ENCODE data around the gene MED8. TPM values are rescaled to one million over a fixed set of nuclear protein-coding genes. Genes with fewer than 3 reads are reported as not detected.

MED8 gene
- total RNA-seq, 1 experiment from 2014 or later, result 36.0 TPM

- ChIA-PET POLR2A (interaction anchor here (1.4 to 2.4 kb wide), 3 partner anchors 10 to 88 kb away, joined by 3 to 7 read pairs (median 7); partner anchors contain the start of genes C1orf210 and CDC20), RAD21 (ENCODE audit: low non-redundant PET in 1 of 2, low total read pairs in 2 of 2, uncharacterized antibody in 2 of 2, unreplicated experiment in 2 of 2) (no interaction called here), CTCF (interaction anchor here (1.2 to 1.3 kb wide), 2 partner anchors 15 to 41 kb away, joined by 4 read pairs; no protein-coding TSS in a partner anchor)
- ATAC-seq, result peak; percentile 70
- peaks cover 18% of the 10 kb centered on the region for H3K79me2 ChIP-seq (ENCODE audit: insufficient read depth, low read length)
- H3K36me3 ChIP-seq (ENCODE audit: control insufficient read depth in 1 of 2, insufficient read depth in 2 of 2, low read length in 2 of 2), result no peaks in the 10 kb centered on the region
- H3K9me3 ChIP-seq (ENCODE audit: control insufficient read depth in 1 of 2, insufficient read depth in 1 of 2, low read depth in 1 of 2, low read length in 2 of 2), result no peaks in the 10 kb centered on the region
- H3K27ac ChIP-seq (ENCODE audit: low read depth, low read length), result peak overlapping the region; percentile 93
- TF ChIP-seq TCF7L2 (IDR thresholded peaks at IDR 0.05; ENCODE audit: borderline replicate concordance, extremely low read depth, insufficient read depth, insufficient read length) (peak; percentile 98), POLR2AphosphoS5 (IDR thresholded peaks at IDR 0.05; ENCODE audit: low read depth, low read length) (peak; percentile 46; the same call in 1 of the 2 replicates), ZFX (IDR thresholded peaks at IDR 0.05) (no peak)
- H3K9me2 ChIP-seq (ENCODE audit: insufficient read depth), result no peaks in the 10 kb centered on the region
- DNase-seq (ENCODE audit: low read depth, low spot score), result peak; percentile 86
- H3K4me3 ChIP-seq (replicated peaks in 1 of 2; ENCODE audit: low read depth in 1 of 2, low read length in 2 of 2), result peak overlapping the region; percentile 21 to 34; a peak in 3 of 4 replicates
- no peaks in the 10 kb centered on the region for H4K20me1 ChIP-seq (ENCODE audit: insufficient read depth)
- BruUV-seq (replicated peaks), result no TSS peak
- H3K9ac ChIP-seq (ENCODE audit: low read length), result peak overlapping the region; percentile 59
- intact Hi-C loops (cut with micrococcal nuclease), result no loop called here
- peak overlapping the region; percentile 66 for H3K4me2 ChIP-seq (ENCODE audit: low read length)
- H3K4me1 ChIP-seq (ENCODE audit: control insufficient read depth in 1 of 2, insufficient read depth in 2 of 2, low read length in 2 of 2), result peaks cover 31 to 69% of the 10 kb centered on the region in 2 experiments
- no peaks in the 10 kb centered on the region for H3K27me3 ChIP-seq (ENCODE audit: insufficient read depth, low read length)
- H2AFZ ChIP-seq (ENCODE audit: low read depth, low read length, poor library complexity, severe bottlenecking), result no peak overlapping the region
Measured at GRCh38 chr1:43373066-43373940, 16.3 kb downstream of the MED8 start.

DNA sequence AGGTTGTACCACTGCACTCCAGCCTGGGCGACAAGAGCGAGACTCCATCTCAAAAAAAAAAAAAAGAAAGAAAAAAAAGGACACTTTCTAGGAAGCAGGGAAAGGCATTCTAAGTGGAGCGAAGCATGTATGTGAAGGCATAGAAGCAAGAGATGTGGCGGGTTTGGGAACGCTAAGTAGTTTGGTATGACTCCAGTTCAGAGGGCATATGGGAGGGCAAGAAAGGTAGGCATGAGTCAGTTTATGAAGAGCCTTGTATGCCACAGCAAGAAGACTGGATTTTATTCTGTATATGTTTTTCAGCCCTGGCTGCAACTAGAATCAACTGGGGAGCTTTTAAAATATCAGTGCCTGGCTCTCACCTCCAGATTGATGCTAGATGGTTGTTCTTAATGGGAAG lies 17.4 kb downstream of the MED8 start:
- Histone ChIP-seq H3K4me1 (ENCODE audit: control insufficient read depth in 1 of 2, insufficient read depth in 2 of 2, low read length in 2 of 2) (peaks cover 31 to 72% of the 10 kb centered on the region in 2 experiments), H3K4me2 (ENCODE audit: low read length) (peak overlapping the region; percentile 66), H3K27ac (ENCODE audit: low read depth, low read length) (peak overlapping the region; percentile 93), H3K79me2 (ENCODE audit: insufficient read depth, low read length) (peaks cover 24% of the 10 kb centered on the region), H3K36me3 (ENCODE audit: control insufficient read depth in 1 of 2, insufficient read depth in 2 of 2, low read length in 2 of 2) (no peaks in the 10 kb centered on the region), H3K9me3 (ENCODE audit: control insufficient read depth in 1 of 2, insufficient read depth in 1 of 2, low read depth in 1 of 2, low read length in 2 of 2) (no peaks in the 10 kb centered on the region), H3K27me3 (ENCODE audit: insufficient read depth, low read length) (no peaks in the 10 kb centered on the region), H3K4me3 (replicated peaks in 1 of 2; ENCODE audit: low read depth in 1 of 2, low read length in 2 of 2) (peak overlapping the region in 1 of 2 experiments; percentile 34; a peak in 2 of 4 replicates), H4K20me1 (ENCODE audit: insufficient read depth) (no peaks in the 10 kb centered on the region), H2AFZ (ENCODE audit: low read depth, low read length, poor library complexity, severe bottlenecking) (no peak overlapping the region), H3K9ac (ENCODE audit: low read length) (peak overlapping the region; percentile 59), H3K9me2 (ENCODE audit: insufficient read depth) (no peaks in the 10 kb centered on the region)
- no TSS peak for BruUV-seq (replicated peaks)
- POLR2A ChIA-PET, result interaction anchor here (1.6 to 2.4 kb wide), 2 partner anchors 9 to 87 kb away, joined by 3 to 7 read pairs; partner anchors contain the start of gene C1orf210
- CTCF ChIA-PET, result no interaction called here
- RAD21 ChIA-PET (ENCODE audit: low non-redundant PET in 1 of 2, low total read pairs in 2 of 2, uncharacterized antibody in 2 of 2, unreplicated experiment in 2 of 2), result no interaction called here
- intact Hi-C loops (cut with micrococcal nuclease), result no loop called here
- DNase-seq (ENCODE audit: low read depth, low spot score), result peak; percentile 42
- no peak for ATAC-seq
- TF ChIP-seq SP1 (IDR thresholded peaks at IDR 0.05; ENCODE audit: low read depth) (no peak), ELF1 (IDR thresholded peaks at IDR 0.05; ENCODE audit: borderline replicate concordance, low read depth) (no peak), CBX3 (IDR thresholded peaks at IDR 0.05; ENCODE audit: low read depth) (no peak), POLR2AphosphoS5 (IDR thresholded peaks at IDR 0.05; ENCODE audit: low read depth, low read length) (no peak), FOSL1 (IDR thresholded peaks at IDR 0.05; ENCODE audit: low read depth) (no peak), CEBPB (IDR thresholded peaks at IDR 0.05; ENCODE audit: low read depth) (no peak), EZH2phosphoT487 (IDR thresholded peaks at IDR 0.05; ENCODE audit: borderline replicate concordance) (no peak), ZFX (IDR thresholded peaks at IDR 0.05) (no peak), JUND (IDR thresholded peaks at IDR 0.05) (no peak), YY1 (IDR thresholded peaks at IDR 0.05; ENCODE audit: extremely low read depth, insufficient replicate concordance, low read depth, low read length) (no peak), RAD21 (IDR thresholded peaks at IDR 0.05; ENCODE audit: low read depth) (no peak), TCF7L2 (IDR thresholded peaks at IDR 0.05; ENCODE audit: borderline replicate concordance, extremely low read depth, insufficient read depth, insufficient read length) (no peak), EGR1 (IDR thresholded peaks at IDR 0.05; ENCODE audit: low read depth) (no peak)
- TF ChIP-seq, protein P1, sequence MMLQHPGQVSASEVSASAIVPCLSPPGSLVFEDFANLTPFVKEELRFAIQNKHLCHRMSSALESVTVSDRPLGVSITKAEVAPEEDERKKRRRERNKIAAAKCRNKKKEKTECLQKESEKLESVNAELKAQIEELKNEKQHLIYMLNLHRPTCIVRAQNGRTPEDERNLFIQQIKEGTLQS (IDR thresholded peaks at IDR 0.05), result no peak
- TF ChIP-seq, protein P2, sequence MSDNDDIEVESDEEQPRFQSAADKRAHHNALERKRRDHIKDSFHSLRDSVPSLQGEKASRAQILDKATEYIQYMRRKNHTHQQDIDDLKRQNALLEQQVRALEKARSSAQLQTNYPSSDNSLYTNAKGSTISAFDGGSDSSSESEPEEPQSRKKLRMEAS (IDR thresholded peaks at IDR 0.05), result no peak
- TF ChIP-seq, protein P3, sequence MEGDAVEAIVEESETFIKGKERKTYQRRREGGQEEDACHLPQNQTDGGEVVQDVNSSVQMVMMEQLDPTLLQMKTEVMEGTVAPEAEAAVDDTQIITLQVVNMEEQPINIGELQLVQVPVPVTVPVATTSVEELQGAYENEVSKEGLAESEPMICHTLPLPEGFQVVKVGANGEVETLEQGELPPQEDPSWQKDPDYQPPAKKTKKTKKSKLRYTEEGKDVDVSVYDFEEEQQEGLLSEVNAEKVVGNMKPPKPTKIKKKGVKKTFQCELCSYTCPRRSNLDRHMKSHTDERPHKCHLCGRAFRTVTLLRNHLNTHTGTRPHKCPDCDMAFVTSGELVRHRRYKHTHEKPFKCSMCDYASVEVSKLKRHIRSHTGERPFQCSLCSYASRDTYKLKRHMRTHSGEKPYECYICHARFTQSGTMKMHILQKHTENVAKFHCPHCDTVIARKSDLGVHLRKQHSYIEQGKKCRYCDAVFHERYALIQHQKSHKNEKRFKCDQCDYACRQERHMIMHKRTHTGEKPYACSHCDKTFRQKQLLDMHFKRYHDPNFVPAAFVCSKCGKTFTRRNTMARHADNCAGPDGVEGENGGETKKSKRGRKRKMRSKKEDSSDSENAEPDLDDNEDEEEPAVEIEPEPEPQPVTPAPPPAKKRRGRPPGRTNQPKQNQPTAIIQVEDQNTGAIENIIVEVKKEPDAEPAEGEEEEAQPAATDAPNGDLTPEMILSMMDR (IDR thresholded peaks at IDR 0.05 in 2 of 3, conservative IDR thresholded peaks at IDR 0.05 in 1 of 3; ENCODE audit: borderline replicate concordance in 1 of 3, insufficient read depth in 1 of 3, low read depth in 2 of 3, low read length in 2 of 3), result no peak

All from HCT116 (cell line).